ENCODE data around the gene SLC39A2.
"Not testable (repeated sequence)": the region's sequence is repeated elsewhere in the genome, so short reads cannot be mapped to it uniquely, and the experiment has no call there.

Gene SLC39A2

DNA sequence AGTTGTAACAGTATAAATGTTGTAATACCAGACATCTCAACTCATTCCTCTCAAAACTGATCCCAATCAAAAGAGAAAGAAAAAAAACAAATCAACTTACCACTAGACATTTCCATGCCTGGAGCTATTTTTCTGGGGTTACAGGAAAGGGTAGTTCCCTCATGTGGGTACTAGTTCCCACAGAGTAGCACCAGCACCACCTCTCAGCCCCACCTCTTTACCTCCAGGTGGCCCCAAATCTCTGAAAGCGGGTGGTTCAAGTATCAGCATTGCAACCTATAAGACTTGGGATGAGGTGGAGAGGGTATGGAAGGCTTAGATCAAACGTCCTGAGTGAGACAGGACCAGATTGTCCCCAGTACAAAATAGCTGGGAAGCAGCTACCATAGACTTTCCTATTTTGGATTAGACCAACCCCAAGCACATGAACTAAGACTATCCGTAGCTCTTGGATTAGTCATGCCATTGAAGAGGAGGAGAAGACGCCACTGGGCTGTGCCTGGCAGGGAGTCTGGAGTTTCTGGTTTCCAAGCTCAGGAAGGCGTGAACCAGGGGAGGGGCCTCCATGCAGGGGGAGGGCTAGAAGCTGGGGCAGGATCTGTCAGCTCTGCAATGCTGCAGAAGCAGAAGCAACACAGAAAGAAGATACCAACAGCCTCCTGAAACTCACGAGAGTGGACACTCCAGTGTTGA lies at the start of gene SLC39A2:
Gene SLC39A2 (plus strand): TSS at position 620 of the 693 bp plus-strand sequence. CDS start 154 bp downstream, outside the sequence.
- no peak for DNase-seq

GRCh38 chr14:20954736-20955537 lies 44.2 kb upstream of the SLC39A2 start, which contains the start of gene RNASE2:
RNASE2 (plus strand) TSS chr14:20955487; CDS start chr14:20955772, 285 bp downstream.
- not testable (repeated sequence) for DNase-seq

- not testable (repeated sequence) for DNase-seq
Observed at GRCh38 chr14:20955538-20955873, 43.6 kb upstream of the SLC39A2 start.

- no peak for DNase-seq
Observed at GRCh38 chr14:20956376-20956976, 42.6 kb upstream of the SLC39A2 start.

GRCh38 chr14:20958946-20959345 lies 40.1 kb upstream of the SLC39A2 start:
- not testable (repeated sequence) for DNase-seq

DNA sequence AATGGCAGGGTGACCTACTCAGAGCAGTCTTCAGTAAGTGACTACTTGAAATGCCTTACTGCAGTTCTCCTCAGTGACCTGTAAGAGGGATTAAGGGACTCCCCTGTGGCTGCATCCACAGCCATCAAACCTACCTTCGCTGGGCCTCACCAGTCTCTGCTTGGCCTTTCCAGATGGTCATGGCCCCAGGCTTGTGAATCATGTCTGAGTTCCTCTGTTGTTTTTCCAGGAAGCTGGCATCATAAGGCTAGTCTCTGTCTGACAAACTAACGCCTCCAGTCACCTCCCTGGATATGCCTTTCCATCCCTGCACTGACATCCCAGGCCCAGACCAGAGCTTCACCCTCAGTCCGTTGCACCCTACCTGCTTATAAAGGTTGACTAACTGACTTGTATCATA lies 29.8 kb upstream of the SLC39A2 start:
- no peak for DNase-seq

- no peak for DNase-seq
Observed at GRCh38 chr14:20970647-20970982, 28.5 kb upstream of the SLC39A2 start.

- DNase-seq, result no peak
Observed at GRCh38 chr14:20970983-20971704, 27.9 kb upstream of the SLC39A2 start.

DNA sequence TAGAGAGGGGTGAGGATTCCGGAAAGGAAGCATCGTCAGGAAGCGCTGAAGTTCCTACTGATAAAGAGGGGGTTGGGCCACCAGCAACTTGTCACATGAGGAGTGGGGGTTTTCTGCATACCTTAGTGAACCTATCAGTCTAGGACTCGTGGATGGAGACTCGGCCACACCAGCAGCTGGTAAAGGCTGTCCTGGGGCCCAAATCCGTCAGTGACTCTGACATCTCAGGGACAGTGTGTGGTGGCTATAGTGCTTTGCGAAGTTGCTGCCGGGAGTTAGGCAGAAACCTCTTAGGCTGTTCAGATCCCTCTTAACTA lies 27.4 kb upstream of the SLC39A2 start:
- no peak for DNase-seq

GRCh38 chr14:20973501-20973900 lies 25.6 kb upstream of the SLC39A2 start:
- DNase-seq, result no peak

DNA sequence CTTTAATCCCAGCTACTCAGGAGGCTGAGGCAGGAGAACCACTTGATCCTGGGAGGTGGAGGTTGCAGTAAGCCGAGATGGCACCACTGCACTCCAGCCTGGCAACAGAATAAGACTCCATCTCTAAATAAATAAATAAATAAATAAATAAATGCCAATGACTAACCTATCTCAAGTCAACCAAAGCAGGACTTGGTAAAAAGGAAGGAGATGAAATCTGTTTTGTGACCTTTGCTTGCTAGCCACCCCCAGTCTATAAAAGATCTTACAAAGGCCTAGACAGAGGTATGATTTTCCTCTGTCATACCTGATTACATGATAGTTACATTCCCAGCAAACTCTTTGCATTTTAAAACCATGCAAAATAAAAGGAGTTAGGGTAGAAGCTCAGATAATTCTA lies 22.8 kb upstream of the SLC39A2 start:
- no peak for DNase-seq

- no peak for DNase-seq
Observed at GRCh38 chr14:20978687-20979086, 20.4 kb upstream of the SLC39A2 start.

DNA sequence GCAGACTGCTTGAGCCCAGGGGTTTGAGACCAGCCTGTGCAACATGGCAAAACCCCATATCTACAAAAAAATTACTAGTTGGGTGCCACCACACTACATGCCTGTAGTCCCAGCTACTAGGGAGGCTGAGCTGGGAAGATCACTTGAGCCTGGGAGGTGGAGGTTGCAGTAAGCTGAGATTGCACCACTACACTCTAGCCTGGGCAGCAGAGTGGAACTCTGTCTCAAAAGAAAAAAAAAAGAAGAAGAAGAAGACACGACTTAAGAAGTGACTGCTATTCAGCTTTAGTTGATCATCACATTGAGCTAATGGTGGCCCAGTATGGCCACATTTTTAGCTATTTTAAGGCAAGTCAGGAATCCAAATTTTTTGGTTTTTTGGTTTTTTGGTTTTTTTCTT lies 18.2 kb upstream of the SLC39A2 start:
- no peak for DNase-seq

DNA sequence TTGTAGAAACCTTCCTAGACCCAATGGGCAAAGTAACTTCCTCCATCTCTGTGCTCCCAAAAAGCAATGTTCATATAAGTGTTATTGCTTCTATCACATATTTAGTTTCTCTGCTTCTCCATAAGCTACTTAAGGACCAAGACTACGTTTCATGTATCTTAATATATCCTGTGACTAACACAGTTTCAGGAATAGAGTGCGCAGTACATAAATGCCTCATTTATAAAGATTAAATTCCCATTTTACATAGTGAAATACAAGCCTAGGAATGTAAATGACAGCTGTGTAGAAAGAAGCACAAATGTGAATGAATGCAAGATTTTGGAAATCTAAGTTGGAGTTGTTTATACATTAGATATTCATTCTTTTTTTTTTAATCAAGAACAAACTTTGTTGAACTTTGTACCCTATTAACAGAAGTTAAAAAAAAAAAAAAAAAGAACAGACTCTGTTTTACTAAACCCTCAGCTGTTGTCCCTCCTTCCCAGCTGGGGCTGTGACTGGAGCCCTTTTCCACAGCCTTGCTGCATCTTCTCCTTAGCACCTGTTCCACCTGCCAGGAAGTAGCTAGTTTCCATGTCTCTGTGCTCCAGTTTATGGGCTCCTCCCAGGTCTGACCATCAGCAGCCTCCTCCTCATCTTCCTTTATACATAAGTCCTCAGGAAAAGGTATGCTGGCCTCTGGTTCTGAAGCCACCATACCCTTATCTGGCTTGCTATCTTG lies 16.3 kb upstream of the SLC39A2 start:
- DNase-seq, result no peak

- DNase-seq, result not testable (repeated sequence)
Observed at GRCh38 chr14:20985650-20986049, 13.4 kb upstream of the SLC39A2 start.

GRCh38 chr14:20986811-20987210 lies 12.3 kb upstream of the SLC39A2 start:
- DNase-seq, result no peak

DNA sequence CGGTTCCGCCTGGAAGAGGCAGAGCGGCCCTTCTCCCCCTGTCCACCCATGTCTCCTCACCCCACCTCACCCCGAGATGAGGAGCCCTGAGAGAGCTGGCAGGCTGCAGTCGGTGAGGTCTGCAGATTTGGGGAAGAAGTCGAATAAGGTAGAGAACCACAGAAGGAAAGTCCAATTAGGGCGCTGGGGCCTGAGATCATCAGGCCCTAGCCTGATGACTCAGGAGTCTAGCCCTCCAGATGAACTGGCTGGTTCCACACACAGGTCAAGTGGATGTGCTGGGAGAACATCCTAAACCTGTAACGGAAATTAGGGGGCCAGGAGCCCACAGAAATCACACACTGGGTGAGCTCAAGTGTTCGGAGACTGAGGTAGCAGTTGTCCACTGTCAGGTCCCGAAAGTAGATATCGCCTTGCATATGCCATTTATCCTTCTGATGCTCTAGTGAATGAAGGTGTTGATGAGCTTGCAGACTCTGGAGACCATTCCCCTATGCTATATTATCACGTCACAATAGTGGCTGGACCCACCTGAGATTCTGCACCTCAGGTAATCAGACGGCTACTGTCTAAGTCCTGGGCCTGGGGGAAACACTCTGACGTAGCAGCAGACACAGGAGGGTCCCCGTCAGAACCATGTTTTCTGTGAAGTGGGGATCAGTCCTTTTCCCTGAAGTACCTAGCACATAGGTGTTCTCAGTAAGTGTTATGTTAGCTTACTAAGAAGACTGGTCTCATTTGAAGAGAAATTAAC lies 10.2 kb upstream of the SLC39A2 start:
- no peak for DNase-seq

- DNase-seq, result no peak
Observed at GRCh38 chr14:20989471-20989786, 9.7 kb upstream of the SLC39A2 start.

GRCh38 chr14:20989787-20990600 lies 9.1 kb upstream of the SLC39A2 start, which contains the start of gene METTL17:
METTL17 (plus strand) TSS chr14:20989980; CDS start chr14:20990003, 23 bp downstream.
- peak; percentile 67 for DNase-seq

GRCh38 chr14:20996521-20996920 lies 2.6 kb upstream of the SLC39A2 start:
- DNase-seq, result no peak

- DNase-seq, result no peak
Observed at GRCh38 chr14:20997115-20997514, 2.0 kb upstream of the SLC39A2 start.

Measured in NCI-H2081 treated with DMSO at 0.1 percent for 48 hours (cell line).